AG08396 (cell line): ENCODE results near the gene PDZD2.

Source experiments
- DNase-seq: peaks from one replicate; pipeline ENCODE4 v3.0.0; 2012; ENCODE audit warnings: low spot score, mixed read lengths

The PDZD2 gene

GRCh38 chr5:31867219-31867618 is 228.3 kb downstream of the PDZD2 start:
- no peak for DNase-seq

DNA sequence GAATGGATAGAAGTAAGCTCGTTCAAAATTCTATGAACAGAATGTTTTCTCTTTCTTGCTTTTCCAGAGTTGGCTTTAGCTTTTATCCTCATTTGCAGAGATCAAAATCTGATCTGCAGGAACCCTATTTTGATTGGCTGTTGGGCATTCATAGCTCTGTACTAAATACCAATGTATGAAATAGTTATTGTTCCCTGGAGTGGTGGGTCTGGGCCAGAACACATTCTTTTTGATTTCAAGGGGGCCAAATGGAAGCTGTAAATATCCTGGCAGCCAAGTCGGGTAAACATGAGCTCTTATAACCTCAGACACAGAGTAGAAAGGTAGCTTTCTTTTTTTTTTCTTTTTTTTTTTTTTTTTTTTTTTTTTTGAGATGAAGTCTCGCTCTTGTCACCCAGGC is 241.5 kb downstream of the PDZD2 start:
- DNase-seq, result no peak

GRCh38 chr5:31884896-31885295 is 246.0 kb downstream of the PDZD2 start:
- DNase-seq, result no peak

GRCh38 chr5:31886206-31886605 is 247.3 kb downstream of the PDZD2 start:
- no peak for DNase-seq

DNA sequence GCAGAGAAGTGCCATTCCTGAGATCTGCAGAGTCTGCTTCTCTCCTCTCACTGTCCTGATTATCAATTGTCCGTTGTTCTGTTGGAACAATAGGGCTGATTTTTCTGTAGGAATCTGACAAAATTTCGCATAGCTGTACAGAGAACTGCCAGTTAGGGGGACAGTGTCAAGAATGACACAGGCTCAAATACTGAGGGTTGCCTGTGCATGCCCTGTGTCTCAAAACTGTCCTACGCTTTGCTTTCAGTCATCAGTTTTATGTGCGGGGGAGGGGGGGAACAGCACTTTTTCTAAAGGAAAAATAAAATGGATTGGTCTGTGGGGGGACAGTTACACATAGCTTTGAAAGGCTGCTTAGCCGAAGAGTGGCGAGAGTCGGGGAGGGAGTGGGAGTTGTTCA is 248.6 kb downstream of the PDZD2 start:
- no peak for DNase-seq

DNA sequence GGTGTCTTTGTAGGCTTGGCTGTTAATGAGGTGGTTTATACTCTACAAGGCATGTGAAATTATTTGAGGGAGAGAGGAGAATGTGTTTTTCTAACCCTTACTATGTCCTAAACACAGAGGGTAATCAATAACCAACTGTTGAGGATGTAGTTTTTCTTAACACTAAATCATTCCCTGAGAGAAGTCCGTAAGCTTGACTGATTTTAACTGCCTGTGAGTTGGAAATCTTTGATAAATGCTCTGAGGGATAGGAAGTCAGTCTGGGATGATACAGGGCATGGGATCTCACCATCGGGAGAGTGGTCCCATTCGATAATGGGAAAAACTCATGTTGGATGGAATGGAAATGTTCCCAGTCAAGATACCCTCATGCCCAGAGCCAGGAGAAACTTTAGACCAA is 249.6 kb downstream of the PDZD2 start:
- DNase-seq, result no peak

DNA sequence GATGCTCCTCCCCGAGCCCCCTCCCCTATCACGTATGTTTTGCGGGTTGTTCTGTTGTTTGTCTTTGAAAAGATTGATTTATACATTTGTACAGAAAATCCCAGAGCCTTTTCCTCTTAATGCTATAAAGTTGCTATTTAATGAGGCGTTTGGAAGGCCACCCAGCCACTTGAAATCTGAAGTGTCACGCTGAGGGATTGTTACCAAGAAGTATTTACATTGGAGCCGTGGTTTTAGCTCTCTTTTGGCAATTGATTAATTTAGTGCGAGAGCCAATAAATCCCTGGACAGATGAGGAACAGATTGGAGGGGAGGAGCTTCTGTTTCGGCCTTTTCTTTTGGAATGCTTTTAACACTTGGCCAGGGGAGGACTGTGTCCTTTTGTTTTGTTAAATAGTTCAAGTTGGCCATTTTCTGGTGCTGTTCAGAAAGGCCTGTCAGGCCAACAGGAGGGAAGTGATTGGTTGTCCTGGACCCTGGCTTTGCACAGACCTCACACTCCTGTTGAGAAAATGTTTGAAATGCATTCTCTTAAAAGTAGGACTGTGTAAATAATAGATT is 250.2 kb downstream of the PDZD2 start:
- no peak for DNase-seq

DNA sequence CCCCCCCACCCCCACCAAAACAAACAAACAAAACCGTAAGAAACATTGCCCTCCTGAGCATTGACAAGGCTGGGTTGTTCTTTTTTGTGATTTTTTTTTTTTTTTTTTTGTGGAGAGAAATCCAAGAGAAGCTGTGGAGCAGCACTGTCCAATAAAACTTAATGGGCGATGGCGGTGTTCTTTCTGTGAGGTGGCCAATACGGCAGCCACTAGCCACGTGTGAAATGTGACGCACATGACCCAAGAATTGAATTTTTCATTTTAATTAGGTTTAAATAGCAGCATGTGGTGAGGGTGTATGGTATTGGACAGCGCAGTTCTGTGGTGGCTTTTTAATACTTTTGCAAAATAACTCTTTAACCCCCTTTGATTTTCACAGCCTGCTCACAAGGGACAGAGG is 251.1 kb downstream of the PDZD2 start:
- DNase-seq, result no peak

GRCh38 chr5:31894141-31894540 is 255.2 kb downstream of the PDZD2 start:
- no peak for DNase-seq

- DNase-seq, result no peak
Observed at GRCh38 chr5:31895199-31895820, 256.4 kb downstream of the PDZD2 start.

GRCh38 chr5:31898036-31898632 is 259.2 kb downstream of the PDZD2 start:
- DNase-seq, result no peak

GRCh38 chr5:31900296-31900865 is 261.4 kb downstream of the PDZD2 start:
- DNase-seq, result no peak

GRCh38 chr5:31901807-31902530 is 263.0 kb downstream of the PDZD2 start:
- DNase-seq, result no peak

GRCh38 chr5:31908396-31908795 is 269.5 kb downstream of the PDZD2 start:
- DNase-seq, result no peak

DNA sequence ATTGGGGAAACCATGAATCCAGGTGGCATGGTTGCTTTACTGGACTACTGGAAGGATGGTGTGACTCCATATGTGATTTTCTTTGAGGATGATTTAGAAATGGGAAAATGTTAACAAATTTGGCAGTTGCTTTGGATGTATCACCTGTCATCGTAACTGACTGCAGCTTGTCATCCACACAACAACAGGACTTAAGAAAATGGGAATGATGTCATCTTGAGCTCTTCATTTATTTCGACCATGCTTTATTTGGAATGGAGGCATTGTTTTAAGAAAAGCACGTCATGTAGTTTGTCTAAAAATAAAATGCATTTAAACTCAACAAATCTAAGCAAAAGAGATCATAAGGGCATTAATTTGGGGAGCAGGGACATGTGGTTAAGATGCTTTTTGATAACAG is 270.1 kb downstream of the PDZD2 start:
- DNase-seq, result no peak

- no peak for DNase-seq
Observed at GRCh38 chr5:31911291-31912265, 272.6 kb downstream of the PDZD2 start.

- DNase-seq, result no peak
Observed at GRCh38 chr5:31913808-31914207, 274.9 kb downstream of the PDZD2 start.

DNA sequence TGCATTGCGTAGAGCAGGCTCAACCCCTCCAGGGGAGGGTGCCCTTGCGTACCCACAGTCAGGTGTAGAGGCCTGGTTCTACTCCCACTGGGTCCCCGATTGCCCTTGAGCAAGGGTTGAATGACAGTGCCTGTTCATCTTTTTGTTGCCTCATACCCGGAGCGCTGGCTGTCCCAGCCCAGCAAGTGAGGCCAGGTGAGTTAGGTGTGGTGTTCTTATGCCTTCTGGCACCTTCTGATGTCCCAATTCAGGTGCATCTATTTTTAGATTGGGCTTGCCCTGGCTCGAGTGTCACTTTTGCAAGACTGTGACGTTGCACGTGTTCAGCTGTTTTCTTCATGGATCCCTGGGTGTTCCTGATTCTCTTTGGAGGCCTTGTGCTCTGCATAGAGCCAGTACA is 277.4 kb downstream of the PDZD2 start:
- no peak for DNase-seq

DNA sequence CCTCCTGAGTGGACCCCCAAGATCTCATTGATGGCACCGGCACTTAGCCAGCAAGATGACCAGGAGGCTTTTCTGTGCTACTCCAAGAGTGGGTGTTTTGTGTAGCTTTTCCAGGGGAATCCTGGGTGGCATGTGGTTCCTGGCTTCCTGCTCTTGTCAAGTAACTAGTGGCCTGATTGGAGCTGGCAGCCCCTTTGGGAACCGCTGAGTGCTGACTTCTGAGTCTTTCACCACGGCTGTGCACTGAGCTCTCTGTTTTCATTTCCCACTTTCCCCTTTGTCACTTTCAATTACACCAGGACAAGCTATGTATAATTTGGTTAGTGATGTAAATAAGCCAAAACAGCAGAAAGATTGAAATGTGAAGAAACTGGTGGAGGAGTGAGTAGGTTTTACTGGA is 279.8 kb downstream of the PDZD2 start:
- DNase-seq, result no peak

DNA sequence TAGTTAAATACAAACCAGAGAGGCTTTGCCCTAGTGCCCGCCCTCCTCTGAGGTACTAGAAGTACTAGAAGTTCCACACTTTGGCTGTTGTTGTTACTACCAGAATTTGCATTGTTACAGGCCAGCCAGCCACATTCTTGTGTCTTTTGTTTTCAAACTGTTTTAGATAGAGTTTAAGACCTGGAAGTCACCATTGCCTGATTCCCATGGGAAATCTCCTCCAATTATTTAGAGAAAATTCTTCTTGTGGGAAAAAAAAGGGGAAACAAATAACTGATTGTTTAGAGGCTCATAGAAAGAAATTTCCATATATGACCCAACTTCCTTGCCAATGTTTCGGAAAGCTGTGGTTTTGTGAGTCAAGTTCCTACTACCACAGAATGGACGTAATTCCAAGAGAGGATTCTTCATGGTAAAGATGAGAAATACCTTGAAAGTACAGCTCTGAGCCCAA is 282.9 kb downstream of the PDZD2 start:
- no peak for DNase-seq

GRCh38 chr5:31924005-31924404 is 285.1 kb downstream of the PDZD2 start:
- no peak for DNase-seq

- no peak for DNase-seq
Observed at GRCh38 chr5:31931874-31932273, 292.9 kb downstream of the PDZD2 start.
